HG03095 (cell line): ENCODE data around the gene KCND3.
"Not testable (repeated sequence)": the region's sequence is repeated elsewhere in the genome, so short reads cannot be mapped to it uniquely, and the experiment has no call there.

Experiments
- ATAC-seq: cut with Tn5 transposase; IDR thresholded peaks from one replicate; pipeline ENCODE4 v1.9.1; 2021; ENCODE audit warnings: moderate library complexity; ENCODE audit not compliant: unreplicated experiment

KCND3 gene

GRCh38 chr1:111747947-111748346, 241.5 kb downstream of the KCND3 start:
- ATAC-seq: no peak

GRCh38 chr1:111747282-111747734, 242.2 kb downstream of the KCND3 start:
- ATAC-seq: no peak

GRCh38 chr1:111746614-111746999, 242.9 kb downstream of the KCND3 start:
- ATAC-seq: no peak

- no peak for ATAC-seq
Measured at GRCh38 chr1:111745675-111746613, 243.5 kb downstream of the KCND3 start.

GRCh38 chr1:111743679-111744101, 245.8 kb downstream of the KCND3 start:
- ATAC-seq: no peak

- ATAC-seq: no peak
Measured at GRCh38 chr1:111742938-111743549, 246.4 kb downstream of the KCND3 start.

GRCh38 chr1:111742292-111742691, 247.2 kb downstream of the KCND3 start:
- ATAC-seq: not testable (repeated sequence)

- ATAC-seq: no peak
Measured at GRCh38 chr1:111739925-111740765, 249.3 kb downstream of the KCND3 start.

GRCh38 chr1:111739194-111739924, 250.1 kb downstream of the KCND3 start, which contains the start of gene INKA2:
Gene INKA2 (minus strand): TSS chr1:111739395. CDS start chr1:111739242, 153 bp downstream.
- ATAC-seq: peak; percentile 90

GRCh38 chr1:111738436-111739193, 250.9 kb downstream of the KCND3 start:
- peak; percentile 28 for ATAC-seq

- no peak for ATAC-seq
Measured at GRCh38 chr1:111738133-111738435, 251.4 kb downstream of the KCND3 start.

GRCh38 chr1:111737216-111738132, 252.0 kb downstream of the KCND3 start:
- ATAC-seq: no peak

- ATAC-seq: no peak
Measured at GRCh38 chr1:111736548-111737215, 252.8 kb downstream of the KCND3 start.

- no peak for ATAC-seq
Measured at GRCh38 chr1:111735858-111736544, 253.5 kb downstream of the KCND3 start.

- no peak for ATAC-seq
Measured at GRCh38 chr1:111735321-111735720, 254.1 kb downstream of the KCND3 start.

- ATAC-seq: no peak
Measured at GRCh38 chr1:111734856-111735255, 254.6 kb downstream of the KCND3 start.

- ATAC-seq: no peak
Measured at GRCh38 chr1:111734426-111734825, 255.0 kb downstream of the KCND3 start.

GRCh38 chr1:111733992-111734341, 255.5 kb downstream of the KCND3 start:
- no peak for ATAC-seq
